Adrenal gland (tissue), 5 donors: ENCODE data around the gene SPTLC1.

Experiments used
- CTCF ChIP-seq, 6 experiments: fragments of 450-650 bp in 4 of 6; fragments of 200-600 bp in 2 of 6; sonication (generic) in 1 of 6; IDR thresholded peaks; 1 replicate in 5 of 6; 2 replicates in 1 of 6; pipeline versions ENCODE4 v1.5.1 to v1.8.0; 2016 to 2021; ENCODE audit warnings: antibody characterized with exemption in 6 of 6, mild to moderate bottlenecking in 2 of 6, moderate library complexity in 1 of 6
- POLR2A ChIP-seq, 2 donors: fragments of 450-650 bp; IDR thresholded peaks; one replicate each; pipeline ENCODE4 v1.6.1; 2017; ENCODE audit warnings: antibody characterized with exemption in 2 of 2, mild to moderate bottlenecking in 2 of 2, moderate library complexity in 1 of 2
- donor health status: DM: no; HTN: no; CAD: no.

GRCh38 chr9:92160786-92161185 is 45.6 kb upstream of the SPTLC1 start:
- TF ChIP-seq POLR2A (IDR thresholded peaks at IDR 0.05) (no peak), CTCF (IDR thresholded peaks at IDR 0.05) (no peak)
